OCI-LY3 (cell line): ENCODE results near the gene ELMO2.

Experiments used
- H2AFZ ChIP-seq: fragments of 200-600, 300-600 bp; shearing (Covaris generic); 2 replicates; pipeline ENCODE4 v1.6.0; 2014; ENCODE audit warnings: antibody characterized with exemption, low read depth, low read length
- H3K27ac ChIP-seq: fragments of 200-600, 300-600 bp; sonication (generic); 2 replicates; pipeline ENCODE4 v1.5.1; 2014; ENCODE audit warnings: mild to moderate bottlenecking, low read length, moderate library complexity, mixed read lengths
- H3K27me3 ChIP-seq: fragments of 200-600, 300-600 bp; sonication (generic); 2 replicates; pipeline ENCODE4 v1.6.1; 2014; ENCODE audit warnings: low read depth, low read length, mixed read lengths
- H3K36me3 ChIP-seq: fragments of 200-600, 300-600 bp; sonication (generic); replicated peaks from 2 replicates; pipeline ENCODE3; 2014; ENCODE audit warnings: low read depth, low read length, mixed read lengths
- H3K4me1 ChIP-seq: fragments of 300-600, 200-600 bp; sonication (generic); 2 replicates; pipeline ENCODE4 v1.6.1; 2014; ENCODE audit warnings: low read length, mixed read lengths
- H3K4me2 ChIP-seq: fragments of 200-600, 300-600 bp; sonication (generic); 2 replicates; pipeline ENCODE4 v1.6.1; 2014; ENCODE audit warnings: low read length, mixed read lengths
- H3K4me3 ChIP-seq: fragments of 300-600, 200-600 bp; sonication (generic); 2 replicates; pipeline ENCODE4 v1.5.1; 2014; ENCODE audit warnings: antibody characterized with exemption, mild to moderate bottlenecking, low read length, moderate library complexity
- H3K79me2 ChIP-seq: fragments of 300-600, 200-600 bp; shearing (Covaris generic); 2 replicates; pipeline ENCODE4 v1.6.1; 2014; ENCODE audit warnings: mild to moderate bottlenecking, low read length, mixed read lengths
- H3K9ac ChIP-seq: fragments of 300-600, 200-600 bp; shearing (Covaris generic); 2 replicates; pipeline ENCODE4 v1.6.0; 2014; ENCODE audit warnings: mild to moderate bottlenecking, low read length, moderate library complexity
- H3K9me3 ChIP-seq: fragments of 200-600, 300-600 bp; shearing (Covaris generic); 2 replicates; pipeline ENCODE4 v1.6.1; 2014; ENCODE audit warnings: low read length, mixed read lengths; ENCODE audit not compliant: insufficient read depth
- H4K20me1 ChIP-seq: fragments of 200-600, 300-600 bp; sonication (generic); 2 replicates; pipeline ENCODE4 v1.6.1; 2016; ENCODE audit warnings: low read length, mixed read lengths; ENCODE audit not compliant: insufficient read depth
- CTCF ChIP-seq: fragments of 200-600, 300-600 bp; sonication (generic); IDR thresholded peaks from 2 replicates; pipeline ENCODE4 v1.5.1; 2014; ENCODE audit warnings: antibody characterized with exemption, low read length, low read depth
- EZH2phosphoT487 ChIP-seq: fragments of 200-600 bp; shearing (Covaris generic); IDR thresholded peaks from 2 replicates; pipeline ENCODE4 v1.6.1; 2018; ENCODE audit warnings: antibody characterized with exemption, mixed run types, low read depth

The ELMO2 gene

DNA sequence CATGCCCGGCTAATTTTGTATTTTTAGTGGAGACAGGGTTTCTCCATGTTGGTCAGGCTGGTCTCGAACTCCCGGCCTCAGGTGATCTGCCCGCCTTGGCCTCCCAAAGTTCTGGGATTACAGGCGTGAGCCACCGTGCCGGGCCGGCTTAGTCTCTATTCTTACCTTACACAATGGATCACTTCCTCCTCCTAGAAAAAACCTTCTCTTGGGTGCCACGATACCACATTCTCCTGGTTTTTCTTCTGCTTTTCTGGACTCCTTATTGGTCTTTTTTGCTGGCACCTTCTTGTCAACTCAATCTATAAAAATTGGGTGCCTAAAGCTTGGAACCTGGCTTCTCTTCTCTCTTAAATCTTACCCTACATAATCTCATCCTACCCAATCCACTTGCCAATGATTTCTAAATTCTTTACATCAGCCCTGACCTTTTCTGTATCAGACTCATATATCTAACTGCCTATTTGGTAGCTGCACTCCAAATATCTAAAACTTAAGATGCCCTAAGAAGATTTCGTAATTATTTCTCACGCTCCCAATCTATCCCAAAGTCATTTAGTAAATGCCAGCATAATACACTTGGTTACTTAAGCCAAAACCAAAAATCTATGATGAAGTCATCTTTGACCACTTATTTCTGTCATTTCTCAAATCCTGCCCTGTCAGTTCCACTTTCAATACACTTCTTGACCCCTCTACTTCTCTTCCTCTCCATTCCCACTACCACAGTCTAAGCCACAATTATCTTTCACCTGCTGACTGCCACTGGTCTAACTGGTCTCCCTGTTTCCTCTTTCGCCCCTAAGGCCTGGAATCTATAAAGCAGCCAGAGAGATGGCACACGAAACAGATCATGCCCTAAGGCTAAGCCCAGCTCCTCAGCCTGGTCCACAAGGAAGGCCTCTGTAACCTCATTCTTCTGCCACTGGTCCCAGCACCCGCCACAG lies 43.2 kb downstream of the ELMO2 start:
- peaks cover 47% of the 10 kb centered on the region for H4K20me1 ChIP-seq
- peaks cover 31% of the 10 kb centered on the region for H3K4me1 ChIP-seq
- H3K4me2 ChIP-seq, result peak overlapping the region; percentile 83
- H3K79me2 ChIP-seq, result peaks cover 40% of the 10 kb centered on the region
- peak overlapping the region; percentile 90 for H3K9ac ChIP-seq
- peaks cover 25% of the 10 kb centered on the region for H3K36me3 ChIP-seq
- no peak overlapping the region for H2AFZ ChIP-seq
- H3K27ac ChIP-seq, result peak overlapping the region; percentile 74
- H3K4me3 ChIP-seq, result peak overlapping the region; percentile 81
- no peaks in the 10 kb centered on the region for H3K9me3 ChIP-seq
- no peaks in the 10 kb centered on the region for H3K27me3 ChIP-seq
- TF ChIP-seq EZH2phosphoT487, result no peak
- no peak for TF ChIP-seq CTCF

DNA sequence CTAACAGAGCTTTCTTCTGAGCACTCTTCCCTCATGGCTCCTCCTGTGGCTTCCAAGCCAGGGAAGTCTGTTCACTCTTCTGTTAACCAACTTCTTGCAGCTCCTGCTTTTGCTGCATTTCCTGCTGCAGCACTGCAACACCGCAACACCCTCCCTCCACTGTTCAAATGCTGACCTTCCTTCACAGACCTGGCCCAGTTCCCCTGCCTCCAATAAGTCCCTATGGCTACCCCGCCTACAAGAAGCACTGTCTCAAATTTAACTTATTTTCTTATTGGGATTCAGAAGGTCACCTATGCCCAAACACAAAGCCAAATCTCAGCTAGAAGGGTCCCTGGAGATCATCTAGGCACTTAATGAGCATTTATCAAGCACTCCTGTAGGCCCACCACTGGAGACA lies 44.6 kb downstream of the ELMO2 start:
- no peak overlapping the region for H2AFZ ChIP-seq
- peaks cover 60% of the 10 kb centered on the region for H4K20me1 ChIP-seq
- peaks cover 31% of the 10 kb centered on the region for H3K4me1 ChIP-seq
- peaks cover 40% of the 10 kb centered on the region for H3K79me2 ChIP-seq
- H3K4me2 ChIP-seq, result no peak overlapping the region
- TF ChIP-seq CTCF, result no peak
- TF ChIP-seq EZH2phosphoT487, result no peak
- no peaks in the 10 kb centered on the region for H3K9me3 ChIP-seq
- no peak overlapping the region for H3K9ac ChIP-seq
- H3K36me3 ChIP-seq, result peaks cover 21% of the 10 kb centered on the region
- no peaks in the 10 kb centered on the region for H3K27me3 ChIP-seq
- H3K27ac ChIP-seq, result no peak overlapping the region
- H3K4me3 ChIP-seq, result no peak overlapping the region

- H2AFZ ChIP-seq, result no peak overlapping the region
- H3K4me1 ChIP-seq, result peaks cover 31% of the 10 kb centered on the region
- H3K79me2 ChIP-seq, result peaks cover 40% of the 10 kb centered on the region
- H3K9me3 ChIP-seq, result no peaks in the 10 kb centered on the region
- H4K20me1 ChIP-seq, result peaks cover 62% of the 10 kb centered on the region
- no peak overlapping the region for H3K4me2 ChIP-seq
- H3K4me3 ChIP-seq, result no peak overlapping the region
- H3K27ac ChIP-seq, result no peak overlapping the region
- no peaks in the 10 kb centered on the region for H3K27me3 ChIP-seq
- no peak overlapping the region for H3K9ac ChIP-seq
- no peak for TF ChIP-seq CTCF
- TF ChIP-seq EZH2phosphoT487, result no peak
- H3K36me3 ChIP-seq, result peaks cover 21% of the 10 kb centered on the region
Observed at GRCh38 chr20:46361381-46361780, 45.0 kb downstream of the ELMO2 start.

DNA sequence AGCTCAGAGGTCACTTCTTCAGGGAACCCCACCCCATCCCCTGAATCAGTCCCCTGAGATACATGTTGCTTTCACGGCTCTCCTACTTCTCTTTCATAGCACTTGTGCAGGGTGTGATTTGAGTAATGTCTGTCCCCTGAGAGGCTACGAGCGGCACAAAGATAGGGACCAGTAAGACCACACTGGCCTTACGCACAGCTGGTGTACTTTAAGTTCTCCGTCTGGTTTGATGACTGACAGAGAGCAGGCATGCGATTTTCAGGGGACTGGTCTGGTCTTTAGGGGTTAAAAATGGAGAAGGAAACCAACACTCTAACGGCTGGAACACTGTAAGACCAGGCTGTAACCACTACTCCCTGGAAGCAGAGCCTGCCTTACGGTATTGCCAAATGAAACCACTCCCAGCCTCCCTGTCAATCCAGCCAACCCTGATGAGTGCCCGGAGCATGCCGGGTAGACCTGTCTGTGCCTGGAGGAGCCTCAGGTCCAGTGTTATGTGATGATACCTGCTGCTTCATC lies 47.1 kb downstream of the ELMO2 start:
- TF ChIP-seq EZH2phosphoT487 (no peak), CTCF (no peak)
- Histone ChIP-seq H3K9me3 (no peaks in the 10 kb centered on the region), H3K79me2 (peaks cover 40% of the 10 kb centered on the region), H3K4me2 (peak overlapping the region; percentile 74), H3K27me3 (no peaks in the 10 kb centered on the region), H4K20me1 (peaks cover 63% of the 10 kb centered on the region), H3K36me3 (peaks cover 21% of the 10 kb centered on the region), H2AFZ (no peak overlapping the region), H3K4me3 (peak overlapping the region; percentile 56), H3K27ac (peak overlapping the region; percentile 62), H3K9ac (peak overlapping the region; percentile 8), H3K4me1 (peaks cover 31% of the 10 kb centered on the region)
